B cell (primary cell): Measurements from ENCODE around the gene WWP2. TPM values are rescaled to one million over a fixed set of nuclear protein-coding genes. Genes with fewer than 3 reads are reported as not detected.

Experiments
- ATAC-seq: fragments of 200-7000 bp; cut with Tn5 transposase; one replicate; pipeline ENCODE4 v1.10.0; 2021; ENCODE audit warnings: low read depth, mild to moderate bottlenecking, moderate number of reproducible peaks, moderate library complexity
- CTCF ChIA-PET: fragments of 350-600 bp; sonication (Branson Sonifier 250); formaldehyde crosslinking; loops from one replicate; lab custom pipeline; 2021; ENCODE audit warnings: antibody characterized with exemption, inconsistent platforms; lab: Charles Lee
- POLR2A ChIA-PET: fragments of 350-600 bp; sonication (Branson Sonifier 250); formaldehyde crosslinking; loops from one replicate; lab custom pipeline; 2021; ENCODE audit warnings: antibody characterized with exemption; lab: Charles Lee
- DNase-seq: peaks from one replicate; pipeline ENCODE4 v3.0.0; 2013
- H2AFZ ChIP-seq: 2 replicates; pipeline ENCODE4 v1.6.1; 2012; ENCODE audit warnings: mild to moderate bottlenecking, low read depth, low read length; ENCODE audit not compliant: insufficient read depth, poor library complexity, severe bottlenecking
- H3K27ac ChIP-seq, 2 donors: 1 replicate in 1 of 2; 2 replicates in 1 of 2; pipeline ENCODE4 v1.5.1; 2012 to 2013; ENCODE audit warnings: low read length in 2 of 2, mild to moderate bottlenecking in 2 of 2, moderate library complexity in 1 of 2
- H3K27me3 ChIP-seq, 4 experiments: fragments of 200-600 bp in 1 of 4; sonication (generic) in 1 of 4; replicated peaks in 1 of 4; 1 replicate in 2 of 4; 2 replicates in 2 of 4; pipeline versions ENCODE4 v1.6.1 to v1.7.0; 2013 to 2016; ENCODE audit warnings: low read length in 3 of 4, mild to moderate bottlenecking in 2 of 4, mixed read lengths in 1 of 4, moderate library complexity in 1 of 4; ENCODE audit not compliant: insufficient read depth in 4 of 4, control insufficient read depth in 3 of 4; ENCODE audit errors: control extremely low read depth in 1 of 4
- H3K36me3 ChIP-seq, 2 experiments: replicated peaks in 1 of 2; 1 replicate in 1 of 2; 2 replicates in 1 of 2; pipeline versions ENCODE4 v1.6.1 to v1.7.1; 2013; ENCODE audit warnings: low read length in 1 of 2; ENCODE audit not compliant: insufficient read depth in 2 of 2, control insufficient read depth in 1 of 2; ENCODE audit errors: control extremely low read depth in 1 of 2, extremely low read depth in 1 of 2
- H3K4me1 ChIP-seq, 2 donors: fragments of 200-600 bp in 1 of 2; sonication (generic) in 1 of 2; 1 replicate in 1 of 2; 2 replicates in 1 of 2; pipeline versions ENCODE4 v1.5.1 to v1.6.1; 2013 to 2017; ENCODE audit warnings: low read length in 2 of 2; ENCODE audit not compliant: control insufficient read depth in 2 of 2, insufficient read depth in 2 of 2
- H3K4me2 ChIP-seq: replicated peaks from 2 replicates; pipeline ENCODE3; 2012; ENCODE audit warnings: mild to moderate bottlenecking, low read depth, low read length; ENCODE audit not compliant: poor library complexity, severe bottlenecking
- H3K4me3 ChIP-seq, 5 experiments: fragments of 200-600 bp in 1 of 5; sonication (generic) in 1 of 5; 1 replicate in 3 of 5; 2 replicates in 2 of 5; pipeline versions ENCODE4 v1.5.1 to v1.7.0; 2011 to 2016; ENCODE audit warnings: low read length in 4 of 5, mild to moderate bottlenecking in 4 of 5, low read depth in 2 of 5, control low read depth in 1 of 5, moderate library complexity in 1 of 5; ENCODE audit not compliant: insufficient read depth in 1 of 5; ENCODE audit errors: control extremely low read depth in 1 of 5, extremely low read depth in 1 of 5
- H3K79me2 ChIP-seq: fragments of 200-600 bp; sonication (generic); one replicate; pipeline ENCODE4 v1.6.0; 2016; ENCODE audit warnings: low read length; ENCODE audit not compliant: control insufficient read depth, insufficient read depth
- H3K9ac ChIP-seq: fragments of 200-600 bp; sonication (generic); 2 replicates; pipeline ENCODE4 v1.6.1; 2017; ENCODE audit warnings: mild to moderate bottlenecking, low read length, moderate library complexity
- H3K9me3 ChIP-seq, 3 donors: one replicate each; pipeline versions ENCODE4 v1.6.1 to v1.7.1; 2013; ENCODE audit warnings: low read length in 2 of 3; ENCODE audit not compliant: control insufficient read depth in 2 of 3, insufficient read depth in 1 of 3; ENCODE audit errors: control extremely low read depth in 1 of 3
- H4K20me1 ChIP-seq: 2 replicates; pipeline ENCODE4 v1.6.0; 2012; ENCODE audit warnings: mild to moderate bottlenecking, low read length; ENCODE audit not compliant: insufficient read depth, control insufficient read depth, poor library complexity, severe bottlenecking
- H3K27ac Mint-ChIP-seq: one replicate; pipeline ENCODE4 v1.8.0; 2021; ENCODE audit warnings: mixed read lengths
- H3K27me3 Mint-ChIP-seq: one replicate; pipeline ENCODE4 v1.8.0; 2021; ENCODE audit warnings: mixed read lengths
- H3K4me1 Mint-ChIP-seq: one replicate; pipeline ENCODE4 v1.8.0; 2021; ENCODE audit warnings: mixed read lengths
- H3K4me3 Mint-ChIP-seq: one replicate; pipeline ENCODE4 v1.8.0; 2021; ENCODE audit warnings: mixed read lengths
- H3K9me3 Mint-ChIP-seq: one replicate; pipeline ENCODE4 v1.8.0; 2022; ENCODE audit warnings: mixed read lengths; ENCODE audit not compliant: insufficient read depth
- CTCF ChIP-seq: fragments of 200-600 bp; IDR thresholded peaks from one replicate; pipeline ENCODE4 v1.8.0; 2022; ENCODE audit warnings: antibody characterized with exemption, mild to moderate bottlenecking
- EZH2 ChIP-seq: IDR thresholded peaks from 2 replicates; pipeline ENCODE4 v1.6.1; 2012; ENCODE audit warnings: borderline replicate concordance, low read depth, mild to moderate bottlenecking, moderate library complexity, low read length; ENCODE audit not compliant: insufficient read depth, poor library complexity, severe bottlenecking
- WGBS: methylation state at CpG from one replicate; pipeline ENCODE4 v1.1.5; 2013; ENCODE audit warnings: missing lambda C conversion rate; ENCODE audit not compliant: insufficient coverage; 5-methylcytosine and 5-hydroxymethylcytosine counted together
- intact Hi-C: fragments of 100-400 bp; cut with micrococcal nuclease; formaldehyde crosslinking; loops from one replicate; pipeline ENCODE4 v1.10.0; 2022
- polyA plus RNA-seq: library from polyadenylated mRNA; depleted of rRNA; stranded (reverse); fragments of >200 nt; gene quantifications from 2 replicates; pipeline ENCODE4 v1.2.3, GENCODE V29; 2012
- total RNA-seq, 2 donors: library from RNA; stranded (reverse); fragments of 120-200 nt in 1 of 2; gene quantifications; 1 replicate in 1 of 2; 2 replicates in 1 of 2; pipeline versions ENCODE4 v1.2.3 to v1.2.4, GENCODE V29; 2013 to 2022

WWP2 gene
- total and polyA plus RNA-seq, 2 donors (not counting 1 experiment from before 2014, with no cell fraction given) = 33.4 to 105 TPM

GRCh38 chr16:69909760-69910159 is 147.6 kb downstream of the WWP2 start:
- no peaks in the 10 kb centered on the region for H4K20me1 ChIP-seq
- no peak overlapping the region for H3K9ac ChIP-seq
- no peaks in the 10 kb centered on the region for H3K79me2 ChIP-seq
- H3K36me3 ChIP-seq = peaks cover 13 to 41% of the 10 kb centered on the region in 2 experiments
- DNase-seq (no peak), ATAC-seq (no peak)
- Mint-ChIP-seq H3K9me3 (no peaks in the 10 kb centered on the region), H3K4me3 (no peak overlapping the region), H3K27me3 (no peaks in the 10 kb centered on the region), H3K4me1 (no peaks in the 10 kb centered on the region), H3K27ac (no peak overlapping the region)
- H3K4me2 ChIP-seq = no peak overlapping the region
- ChIA-PET POLR2A (no interaction called here), CTCF (no interaction called here)
- intact Hi-C loops = no loop called here
- WGBS = 90% methylated on average over 2 of the region's 7 CpGs
- no peak overlapping the region for H2AFZ ChIP-seq
- H3K9me3 ChIP-seq = no peaks in the 10 kb centered on the region
- TF ChIP-seq EZH2 (no peak), CTCF (no peak)
- H3K27me3 ChIP-seq = no peaks in the 10 kb centered on the region
- H3K4me1 ChIP-seq = no peaks in the 10 kb centered on the region
- H3K4me3 ChIP-seq = no peak overlapping the region
- no peak overlapping the region for H3K27ac ChIP-seq

- Histone ChIP-seq H3K27me3 (no peaks in the 10 kb centered on the region), H3K9me3 (no peaks in the 10 kb centered on the region), H3K27ac (no peak overlapping the region), H3K4me3 (no peak overlapping the region), H3K9ac (no peak overlapping the region), H3K79me2 (no peaks in the 10 kb centered on the region), H3K4me1 (no peaks in the 10 kb centered on the region), H4K20me1 (no peaks in the 10 kb centered on the region), H3K4me2 (no peak overlapping the region), H2AFZ (no peak overlapping the region), H3K36me3 (peaks cover 15 to 36% of the 10 kb centered on the region in 2 experiments)
- CTCF ChIA-PET = no interaction called here
- no peaks in the 10 kb centered on the region for H3K4me1 Mint-ChIP-seq
- TF ChIP-seq CTCF (no peak), EZH2 (no peak)
- DNase-seq (no peak), ATAC-seq (no peak)
- POLR2A ChIA-PET = no interaction called here
- intact Hi-C loops = loop anchor here (1.0 kb wide), 1 partner anchor 36 kb away; no protein-coding TSS in a partner anchor
- H3K4me3 Mint-ChIP-seq = no peak overlapping the region
- no peak overlapping the region for H3K27ac Mint-ChIP-seq
- WGBS = 29% methylated on average over 3 of the region's 3 CpGs
- H3K27me3 Mint-ChIP-seq = no peaks in the 10 kb centered on the region
- no peaks in the 10 kb centered on the region for H3K9me3 Mint-ChIP-seq
Observed at GRCh38 chr16:69910964-69911363, 148.8 kb downstream of the WWP2 start.
